ENCODE measurements around the gene TMEFF2. TPM values are rescaled to one million over a fixed set of nuclear protein-coding genes. Genes with fewer than 3 reads are reported as not detected.

Gene TMEFF2
- total RNA-seq (not detected), polyA plus RNA-seq (under 1 TPM in 1 of 2 donors, not detected in 1; 0.08 TPM)

GRCh38 chr2:192194866-192195547 is at the start of gene TMEFF2:
TSS of gene TMEFF2 (minus strand) at chr2:192194933. CDS start at chr2:192194524, 409 bp downstream.
- DNase-seq (ENCODE audit: low spot score) = peak; percentile 35
- H3K9ac ChIP-seq (ENCODE audit: low read depth in 1 of 2, low read length in 2 of 2) = no peak within 1 kb of the TSS
- no peaks in the 10 kb centered on the region for H3K36me3 ChIP-seq (ENCODE audit: control insufficient read depth in 4 of 4, insufficient read depth in 3 of 4, low read depth in 1 of 4, low read length in 3 of 4)
- peak within 1 kb of the TSS; percentile 42 to 63 (median 57) for H3K4me3 ChIP-seq (ENCODE audit: low read depth in 1 of 3, low read length in 3 of 3)
- H3K27ac ChIP-seq (ENCODE audit: low read depth in 1 of 2, low read length in 2 of 2) = no peak within 1 kb of the TSS
- TF ChIP-seq, protein P1, sequence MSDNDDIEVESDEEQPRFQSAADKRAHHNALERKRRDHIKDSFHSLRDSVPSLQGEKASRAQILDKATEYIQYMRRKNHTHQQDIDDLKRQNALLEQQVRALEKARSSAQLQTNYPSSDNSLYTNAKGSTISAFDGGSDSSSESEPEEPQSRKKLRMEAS (IDR thresholded peaks at IDR 0.05) = no peak
- TF ChIP-seq SP1 (IDR thresholded peaks at IDR 0.05) (no peak), FOXA1 (IDR thresholded peaks at IDR 0.05) (no peak), ATF3 (IDR thresholded peaks at IDR 0.05) (no peak)
- 2% methylated on average over 64 of the region's 64 CpGs for WGBS
- H3K9me3 ChIP-seq (ENCODE audit: control insufficient read depth in 4 of 4, low read length in 3 of 4) = no peaks in the 10 kb centered on the region
- peaks cover 0 to 22% (median 7%) of the 10 kb centered on the region in 4 donors for H3K27me3 ChIP-seq (ENCODE audit: control insufficient read depth in 4 of 4, insufficient read depth in 4 of 4, low read length in 3 of 4)
- peaks cover 13 to 29% (median 23%) of the 10 kb centered on the region in 4 donors for H3K4me1 ChIP-seq (ENCODE audit: control insufficient read depth in 4 of 4, insufficient read depth in 4 of 4, low read length in 3 of 4)

GRCh38 chr2:192243488-192243887 is 48.8 kb upstream of the TMEFF2 start:
- no peak for TF ChIP-seq JUND (IDR thresholded peaks at IDR 0.05)
- no peak for TF ChIP-seq ATF3 (IDR thresholded peaks at IDR 0.05)
- no peak for TF ChIP-seq SP1 (IDR thresholded peaks at IDR 0.05)
- TF ChIP-seq RAD21 (IDR thresholded peaks at IDR 0.05) = no peak
- TF ChIP-seq FOXA1 (IDR thresholded peaks at IDR 0.05) = no peak
- no peak for TF ChIP-seq NR2F2 (IDR thresholded peaks at IDR 0.05)
- no peak for TF ChIP-seq FOXA2 (IDR thresholded peaks at IDR 0.05)
- TF ChIP-seq ZBTB33 (IDR thresholded peaks at IDR 0.05) = no peak
- TF ChIP-seq YY1 (IDR thresholded peaks at IDR 0.05) = no peak
- TF ChIP-seq, protein P2, sequence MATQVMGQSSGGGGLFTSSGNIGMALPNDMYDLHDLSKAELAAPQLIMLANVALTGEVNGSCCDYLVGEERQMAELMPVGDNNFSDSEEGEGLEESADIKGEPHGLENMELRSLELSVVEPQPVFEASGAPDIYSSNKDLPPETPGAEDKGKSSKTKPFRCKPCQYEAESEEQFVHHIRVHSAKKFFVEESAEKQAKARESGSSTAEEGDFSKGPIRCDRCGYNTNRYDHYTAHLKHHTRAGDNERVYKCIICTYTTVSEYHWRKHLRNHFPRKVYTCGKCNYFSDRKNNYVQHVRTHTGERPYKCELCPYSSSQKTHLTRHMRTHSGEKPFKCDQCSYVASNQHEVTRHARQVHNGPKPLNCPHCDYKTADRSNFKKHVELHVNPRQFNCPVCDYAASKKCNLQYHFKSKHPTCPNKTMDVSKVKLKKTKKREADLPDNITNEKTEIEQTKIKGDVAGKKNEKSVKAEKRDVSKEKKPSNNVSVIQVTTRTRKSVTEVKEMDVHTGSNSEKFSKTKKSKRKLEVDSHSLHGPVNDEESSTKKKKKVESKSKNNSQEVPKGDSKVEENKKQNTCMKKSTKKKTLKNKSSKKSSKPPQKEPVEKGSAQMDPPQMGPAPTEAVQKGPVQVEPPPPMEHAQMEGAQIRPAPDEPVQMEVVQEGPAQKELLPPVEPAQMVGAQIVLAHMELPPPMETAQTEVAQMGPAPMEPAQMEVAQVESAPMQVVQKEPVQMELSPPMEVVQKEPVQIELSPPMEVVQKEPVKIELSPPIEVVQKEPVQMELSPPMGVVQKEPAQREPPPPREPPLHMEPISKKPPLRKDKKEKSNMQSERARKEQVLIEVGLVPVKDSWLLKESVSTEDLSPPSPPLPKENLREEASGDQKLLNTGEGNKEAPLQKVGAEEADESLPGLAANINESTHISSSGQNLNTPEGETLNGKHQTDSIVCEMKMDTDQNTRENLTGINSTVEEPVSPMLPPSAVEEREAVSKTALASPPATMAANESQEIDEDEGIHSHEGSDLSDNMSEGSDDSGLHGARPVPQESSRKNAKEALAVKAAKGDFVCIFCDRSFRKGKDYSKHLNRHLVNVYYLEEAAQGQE (IDR thresholded peaks at IDR 0.05) = no peak
- TF ChIP-seq TAF1 (conservative IDR thresholded peaks at IDR 0.05) = no peak
- TF ChIP-seq RXRA (IDR thresholded peaks at IDR 0.05) = no peak
- no peak for TF ChIP-seq HNF4G (IDR thresholded peaks at IDR 0.05)
- TF ChIP-seq GABPA (IDR thresholded peaks at IDR 0.05 in 1 of 2, conservative IDR thresholded peaks at IDR 0.05 in 1 of 2) = no peak
- Histone ChIP-seq H3K27me3 (ENCODE audit: control insufficient read depth in 4 of 4, insufficient read depth in 4 of 4, low read length in 3 of 4) (no peaks in the 10 kb centered on the region), H3K27ac (ENCODE audit: low read depth in 1 of 2, low read length in 2 of 2) (no peak overlapping the region), H3K4me1 (ENCODE audit: control insufficient read depth in 4 of 4, insufficient read depth in 4 of 4, low read length in 3 of 4) (no peaks in the 10 kb centered on the region), H3K4me3 (ENCODE audit: low read depth in 1 of 3, low read length in 3 of 3) (no peak overlapping the region), H3K36me3 (ENCODE audit: control insufficient read depth in 4 of 4, insufficient read depth in 3 of 4, low read depth in 1 of 4, low read length in 3 of 4) (no peaks in the 10 kb centered on the region), H3K9me3 (ENCODE audit: control insufficient read depth in 4 of 4, low read length in 3 of 4) (peaks cover 0 to 1% (median 0%) of the 10 kb centered on the region in 4 donors), H3K9ac (ENCODE audit: low read depth in 1 of 2, low read length in 2 of 2) (no peak overlapping the region)
- 68% methylated on average over 2 of the region's 2 CpGs for WGBS
- DNase-seq (ENCODE audit: low spot score) = no peak
